Thyroid gland (tissue), 4 donors: ENCODE data around the gene ITM2B. TPM values are rescaled to one million over a fixed set of nuclear protein-coding genes. Genes with fewer than 3 reads are reported as not detected.

ENCODE experiments used
- DNase-seq, 2 donors: peaks; one replicate each; pipeline ENCODE4 v3.0.0-alpha.2; 2019
- H3K27ac ChIP-seq, 3 donors: fragments of 200-600 bp; sonication (generic); 1 replicate in 2 of 3; 2 replicates in 1 of 3; pipeline ENCODE4 v1.5.1; 2016 to 2019; ENCODE audit warnings: mild to moderate bottlenecking in 1 of 3, moderate library complexity in 1 of 3
- H3K27me3 ChIP-seq: fragments of 200-600 bp; sonication (generic); one replicate; pipeline ENCODE4 v1.5.1; 2019
- H3K36me3 ChIP-seq, 2 donors: fragments of 200-600 bp; sonication (generic); one replicate each; pipeline ENCODE4 v1.5.1; 2016 to 2019
- H3K4me1 ChIP-seq, 2 donors: fragments of 200-600 bp; sonication (generic); one replicate each; pipeline ENCODE4 v1.5.1; 2017 to 2019
- H3K4me3 ChIP-seq, 3 donors: fragments of 200-600 bp; sonication (generic); replicated peaks in 1 of 3; 1 replicate in 2 of 3; 2 replicates in 1 of 3; pipeline ENCODE4 v1.5.1; 2016; ENCODE audit warnings: mild to moderate bottlenecking in 1 of 3
- H3K9me3 ChIP-seq: fragments of 200-600 bp; sonication (generic); one replicate; pipeline ENCODE4 v1.5.1; 2017
- POLR2A ChIP-seq, 2 donors: fragments of 450-650 bp; IDR thresholded peaks; one replicate each; pipeline ENCODE4 v1.6.1; 2017; ENCODE audit warnings: antibody characterized with exemption in 2 of 2, mild to moderate bottlenecking in 2 of 2, moderate library complexity in 1 of 2
- WGBS, 2 donors: methylation state at CpG; one replicate each; pipeline ENCODE4 v1.1.5; 2017; 5-methylcytosine and 5-hydroxymethylcytosine counted together
- intact Hi-C: fragments of 100-400 bp; cut with DNase I; formaldehyde crosslinking; loops from one replicate; pipeline ENCODE4 v1.15.1; 2023
- total RNA-seq, 4 donors: library from RNA; depleted of rRNA; stranded (reverse); fragments of >200 nt; gene quantifications; one replicate each; pipeline ENCODE4 v1.2.3, GENCODE V29; 2016
- TF ChIP-seq, protein P1 (sequence below), 6 experiments: fragments of 200-600 bp in 3 of 6; fragments of 450-650 bp in 3 of 6; sonication (generic) in 3 of 6; IDR thresholded peaks; one replicate each; pipeline ENCODE4 v1.5.1; 2016 to 2019; ENCODE audit warnings: antibody characterized with exemption in 6 of 6, mild to moderate bottlenecking in 2 of 6, inconsistent platforms in 1 of 6, moderate library complexity in 1 of 6

The ITM2B gene
- total RNA-seq, 4 donors from 2014 or later = 550 to 716 (median 624) TPM

- peak overlapping the region; percentile 43 to 65 (median 52) for H3K27ac ChIP-seq
- DNase-seq = no peak
- no peak for TF ChIP-seq POLR2A (IDR thresholded peaks at IDR 0.05)
- TF ChIP-seq, protein P1, sequence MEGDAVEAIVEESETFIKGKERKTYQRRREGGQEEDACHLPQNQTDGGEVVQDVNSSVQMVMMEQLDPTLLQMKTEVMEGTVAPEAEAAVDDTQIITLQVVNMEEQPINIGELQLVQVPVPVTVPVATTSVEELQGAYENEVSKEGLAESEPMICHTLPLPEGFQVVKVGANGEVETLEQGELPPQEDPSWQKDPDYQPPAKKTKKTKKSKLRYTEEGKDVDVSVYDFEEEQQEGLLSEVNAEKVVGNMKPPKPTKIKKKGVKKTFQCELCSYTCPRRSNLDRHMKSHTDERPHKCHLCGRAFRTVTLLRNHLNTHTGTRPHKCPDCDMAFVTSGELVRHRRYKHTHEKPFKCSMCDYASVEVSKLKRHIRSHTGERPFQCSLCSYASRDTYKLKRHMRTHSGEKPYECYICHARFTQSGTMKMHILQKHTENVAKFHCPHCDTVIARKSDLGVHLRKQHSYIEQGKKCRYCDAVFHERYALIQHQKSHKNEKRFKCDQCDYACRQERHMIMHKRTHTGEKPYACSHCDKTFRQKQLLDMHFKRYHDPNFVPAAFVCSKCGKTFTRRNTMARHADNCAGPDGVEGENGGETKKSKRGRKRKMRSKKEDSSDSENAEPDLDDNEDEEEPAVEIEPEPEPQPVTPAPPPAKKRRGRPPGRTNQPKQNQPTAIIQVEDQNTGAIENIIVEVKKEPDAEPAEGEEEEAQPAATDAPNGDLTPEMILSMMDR (IDR thresholded peaks at IDR 0.05) = no peak
- intact Hi-C loops = no loop called here
- no peaks in the 10 kb centered on the region for H3K36me3 ChIP-seq
- no peak overlapping the region for H3K4me3 ChIP-seq
- H3K4me1 ChIP-seq = peaks cover 0 to 16% of the 10 kb centered on the region in 2 donors
- H3K9me3 ChIP-seq = no peaks in the 10 kb centered on the region
- WGBS, 2 donors = 52 to 58% methylated on average over 8 of the region's 8 CpGs
- no peaks in the 10 kb centered on the region for H3K27me3 ChIP-seq
Measured at GRCh38 chr13:48220981-48221685, 11.9 kb upstream of the ITM2B start.

- intact Hi-C loops = no loop called here
- 69 to 75% methylated on average over 4 of the region's 4 CpGs for WGBS, 2 donors
Measured at GRCh38 chr13:48221686-48222187, 11.3 kb upstream of the ITM2B start.

GRCh38 chr13:48222358-48223301 lies 10.4 kb upstream of the ITM2B start:
- peaks cover 0 to 16% of the 10 kb centered on the region in 2 donors for H3K4me1 ChIP-seq
- intact Hi-C loops = no loop called here
- TF ChIP-seq POLR2A (IDR thresholded peaks at IDR 0.05) = no peak
- TF ChIP-seq, protein P1 (IDR thresholded peaks at IDR 0.05) = no peak
- H3K9me3 ChIP-seq = no peaks in the 10 kb centered on the region
- H3K27me3 ChIP-seq = no peaks in the 10 kb centered on the region
- H3K27ac ChIP-seq = peak overlapping the region; percentile 65 to 69 (median 65)
- WGBS, 2 donors = 63 to 64% methylated on average over 12 of the region's 12 CpGs
- H3K4me3 ChIP-seq = peak overlapping the region in 1 of 3 donors; percentile 7
- H3K36me3 ChIP-seq = no peaks in the 10 kb centered on the region
- no peak for DNase-seq

More at GRCh38 chr13:48221686-48222187, 11.3 kb upstream of the ITM2B start:
- H3K27me3 ChIP-seq = no peaks in the 10 kb centered on the region
- peak overlapping the region; percentile 65 to 69 (median 65) for H3K27ac ChIP-seq
- no peak for TF ChIP-seq POLR2A (IDR thresholded peaks at IDR 0.05)
- TF ChIP-seq, protein P1 (IDR thresholded peaks at IDR 0.05) = no peak
- peaks cover 0 to 16% of the 10 kb centered on the region in 2 donors for H3K4me1 ChIP-seq
- no peaks in the 10 kb centered on the region for H3K9me3 ChIP-seq
- no peaks in the 10 kb centered on the region for H3K36me3 ChIP-seq
- no peak overlapping the region for H3K4me3 ChIP-seq
- no peak for DNase-seq

- no peak for DNase-seq
- Histone ChIP-seq H3K27ac (no peak overlapping the region), H3K27me3 (no peaks in the 10 kb centered on the region), H3K36me3 (no peaks in the 10 kb centered on the region), H3K9me3 (no peaks in the 10 kb centered on the region), H3K4me1 (peaks cover 0 to 16% of the 10 kb centered on the region in 2 donors), H3K4me3 (no peak overlapping the region)
- TF ChIP-seq, protein P1 (IDR thresholded peaks at IDR 0.05) = no peak
- TF ChIP-seq POLR2A (IDR thresholded peaks at IDR 0.05) = no peak
- intact Hi-C loops = no loop called here
- 95 to 97% methylated on average over 3 of the region's 3 CpGs for WGBS, 2 donors
Measured at GRCh38 chr13:48224701-48225100, 8.3 kb upstream of the ITM2B start.
